ENCODE measurements around the gene AUH. TPM values are rescaled to one million over a fixed set of nuclear protein-coding genes. Genes with fewer than 3 reads are reported as not detected.

The AUH gene
- total RNA-seq, 1 donor = 13.4 TPM

DNA sequence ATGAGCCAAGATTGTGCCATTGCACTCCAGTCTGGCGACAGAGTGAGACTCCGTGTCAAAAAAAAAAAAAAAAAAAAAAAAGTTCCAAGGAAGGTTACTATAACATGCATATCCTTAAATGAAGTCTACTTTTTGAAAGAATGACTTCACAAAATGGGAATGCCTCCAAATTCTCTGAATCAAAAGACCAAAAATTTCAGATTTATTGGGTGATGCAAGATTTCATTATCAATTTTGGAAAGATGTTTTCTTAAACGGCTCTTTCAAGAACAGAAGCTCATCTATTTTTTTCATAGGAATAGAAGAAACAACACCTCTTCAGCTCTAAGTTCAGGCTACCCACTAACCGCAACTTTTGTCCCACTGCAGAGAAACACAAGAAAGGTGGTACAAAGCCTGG is 69.9 kb downstream of the AUH start:
- H3K4me3 ChIP-seq (ENCODE audit: low read depth, low read length) = no peak overlapping the region
- DNase-seq (ENCODE audit: low read depth) = no peak
- TF ChIP-seq, protein P1, sequence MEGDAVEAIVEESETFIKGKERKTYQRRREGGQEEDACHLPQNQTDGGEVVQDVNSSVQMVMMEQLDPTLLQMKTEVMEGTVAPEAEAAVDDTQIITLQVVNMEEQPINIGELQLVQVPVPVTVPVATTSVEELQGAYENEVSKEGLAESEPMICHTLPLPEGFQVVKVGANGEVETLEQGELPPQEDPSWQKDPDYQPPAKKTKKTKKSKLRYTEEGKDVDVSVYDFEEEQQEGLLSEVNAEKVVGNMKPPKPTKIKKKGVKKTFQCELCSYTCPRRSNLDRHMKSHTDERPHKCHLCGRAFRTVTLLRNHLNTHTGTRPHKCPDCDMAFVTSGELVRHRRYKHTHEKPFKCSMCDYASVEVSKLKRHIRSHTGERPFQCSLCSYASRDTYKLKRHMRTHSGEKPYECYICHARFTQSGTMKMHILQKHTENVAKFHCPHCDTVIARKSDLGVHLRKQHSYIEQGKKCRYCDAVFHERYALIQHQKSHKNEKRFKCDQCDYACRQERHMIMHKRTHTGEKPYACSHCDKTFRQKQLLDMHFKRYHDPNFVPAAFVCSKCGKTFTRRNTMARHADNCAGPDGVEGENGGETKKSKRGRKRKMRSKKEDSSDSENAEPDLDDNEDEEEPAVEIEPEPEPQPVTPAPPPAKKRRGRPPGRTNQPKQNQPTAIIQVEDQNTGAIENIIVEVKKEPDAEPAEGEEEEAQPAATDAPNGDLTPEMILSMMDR (IDR thresholded peaks at IDR 0.05; ENCODE audit: insufficient read depth, low read depth, low read length) = no peak

DNA sequence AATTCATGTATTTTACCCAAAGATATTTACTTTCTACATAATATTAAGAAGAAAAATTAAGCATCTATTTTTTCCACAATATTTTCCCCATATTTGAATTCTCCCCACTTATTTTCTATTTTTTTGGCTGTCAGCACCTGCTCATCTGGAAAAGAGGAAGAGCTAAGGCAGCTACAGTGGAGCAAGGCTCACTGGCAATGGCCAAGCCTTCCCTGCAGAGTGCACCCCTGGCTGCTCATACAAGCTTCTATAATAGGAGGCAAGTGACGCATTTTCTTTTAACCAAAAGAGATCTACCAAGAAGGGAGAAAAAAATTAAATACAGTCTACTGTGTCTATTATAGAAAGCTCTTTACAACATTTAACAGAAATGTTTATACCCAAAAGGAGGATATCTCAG is 72.5 kb downstream of the AUH start:
- DNase-seq (ENCODE audit: low read depth) = no peak
- no peak overlapping the region for H3K4me3 ChIP-seq (ENCODE audit: low read depth, low read length)
- TF ChIP-seq, protein P1 (IDR thresholded peaks at IDR 0.05; ENCODE audit: insufficient read depth, low read depth, low read length) = no peak

DNA sequence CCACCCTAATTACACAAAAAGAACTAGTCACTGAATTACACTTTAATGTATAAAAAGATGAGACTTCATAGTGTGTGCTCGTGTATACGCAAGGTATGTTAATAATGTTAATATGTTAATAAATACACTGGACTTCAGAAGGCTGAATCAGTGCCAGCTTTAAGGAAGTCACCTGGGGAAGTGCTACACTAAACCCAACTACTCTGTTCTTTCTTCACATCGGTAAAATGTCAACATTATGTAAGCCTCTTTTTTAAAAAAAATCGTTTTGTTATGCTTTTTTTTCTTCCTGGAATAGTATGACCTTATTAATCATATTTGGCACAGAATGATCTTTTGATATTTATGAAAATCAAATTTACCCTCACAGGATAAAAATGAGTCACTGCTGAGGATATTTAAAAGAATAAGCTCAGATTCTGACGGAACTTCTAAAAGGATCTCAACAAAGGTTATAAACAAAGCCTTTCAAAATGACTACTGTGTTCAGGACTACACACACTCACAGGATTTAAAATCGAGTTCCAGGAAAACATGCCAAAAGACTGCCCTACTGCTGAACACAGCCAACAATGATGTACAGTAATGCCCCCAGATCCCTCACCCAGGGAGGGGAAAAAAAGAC is 75.9 kb downstream of the AUH start:
- TF ChIP-seq, protein P1 (IDR thresholded peaks at IDR 0.05; ENCODE audit: insufficient read depth, low read depth, low read length) = no peak
- no peak for DNase-seq (ENCODE audit: low read depth)
- no peak overlapping the region for H3K4me3 ChIP-seq (ENCODE audit: low read depth, low read length)

DNA sequence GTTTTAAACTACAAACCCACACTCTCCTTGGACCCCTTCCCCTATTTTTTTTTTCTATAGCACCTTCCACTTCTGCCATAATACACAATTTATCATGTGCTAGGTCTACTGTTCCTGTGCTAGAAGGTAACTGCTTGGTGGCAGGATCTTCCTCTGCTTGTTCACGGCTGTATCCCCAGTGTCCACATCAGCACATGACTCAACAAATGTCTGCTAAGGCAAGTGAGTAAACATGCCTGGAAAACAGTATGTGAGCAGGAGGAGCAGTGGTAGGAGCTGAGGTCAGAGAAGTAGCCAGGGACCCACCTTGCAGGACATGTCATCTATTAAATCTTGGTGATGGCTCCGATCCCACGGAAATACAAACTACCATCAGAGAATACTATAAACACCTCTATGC is 79.4 kb downstream of the AUH start:
- DNase-seq (ENCODE audit: low read depth) = peak; percentile 41
- TF ChIP-seq, protein P1 (IDR thresholded peaks at IDR 0.05; ENCODE audit: insufficient read depth, low read depth, low read length) = no peak
- no peak overlapping the region for H3K4me3 ChIP-seq (ENCODE audit: low read depth, low read length)

DNA sequence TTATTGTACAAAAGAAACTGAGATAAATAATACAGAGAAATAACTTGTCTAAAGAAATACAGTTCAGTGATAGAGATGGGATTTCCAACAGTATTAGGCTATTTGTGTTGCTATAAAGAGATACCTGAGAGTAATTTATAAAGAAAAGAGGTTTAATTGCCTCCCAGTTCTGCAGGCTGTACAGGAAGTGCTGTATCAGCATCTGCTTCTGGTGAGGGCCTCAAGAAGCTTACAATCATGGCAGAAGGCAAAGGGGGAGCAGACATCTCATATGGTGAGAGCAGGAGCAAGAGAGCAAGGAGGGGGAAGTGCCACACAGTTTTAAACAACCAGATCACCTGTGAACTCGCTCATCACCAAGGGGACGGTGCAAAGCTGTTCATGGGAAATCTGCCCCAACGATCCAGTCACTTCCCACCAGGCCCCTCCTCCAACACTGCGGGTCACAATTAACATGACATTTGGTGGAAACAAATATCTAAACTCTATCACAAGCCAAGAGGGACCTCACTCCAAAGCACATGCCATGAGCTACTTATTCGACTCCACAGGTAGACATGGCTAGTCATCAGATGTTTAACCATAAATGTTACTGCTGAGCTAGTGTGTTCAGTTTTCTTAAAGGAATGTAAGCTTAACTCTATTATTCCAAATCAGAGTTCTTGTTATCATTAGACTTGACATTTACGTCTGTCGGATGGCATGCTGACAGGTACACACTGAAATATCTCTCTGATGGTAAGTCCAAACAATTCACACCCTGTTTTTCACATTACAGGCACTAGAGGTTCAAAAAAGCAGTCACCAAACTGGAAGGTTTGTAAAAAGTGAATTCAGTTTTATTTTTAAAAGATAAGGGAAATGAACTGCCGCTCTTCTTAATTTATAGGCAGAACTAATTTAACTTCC is 82.2 kb downstream of the AUH start:
- DNase-seq (ENCODE audit: low read depth) = no peak
- H3K4me3 ChIP-seq (ENCODE audit: low read depth, low read length) = no peak overlapping the region
- TF ChIP-seq, protein P1 (IDR thresholded peaks at IDR 0.05; ENCODE audit: insufficient read depth, low read depth, low read length) = no peak

DNA sequence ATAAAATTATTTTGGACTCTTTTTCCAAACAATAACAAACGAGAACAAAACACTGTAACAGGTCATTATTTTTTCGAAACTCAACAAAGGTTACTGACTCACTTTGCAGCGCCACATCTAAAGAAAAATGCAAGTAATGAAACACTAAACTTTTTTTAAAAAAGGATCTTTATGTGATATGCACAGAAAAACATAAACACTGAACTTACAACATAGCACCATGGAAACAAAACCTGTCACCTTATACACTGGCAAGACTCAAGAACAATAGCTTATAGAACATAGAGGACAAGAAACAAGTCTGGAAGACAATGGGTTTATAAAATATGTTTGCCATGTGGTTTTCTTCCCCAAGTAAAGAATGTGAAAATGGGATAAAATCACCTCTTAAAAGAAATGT is 85.2 kb downstream of the AUH start:
- TF ChIP-seq, protein P1 (IDR thresholded peaks at IDR 0.05; ENCODE audit: insufficient read depth, low read depth, low read length) = no peak
- no peak overlapping the region for H3K4me3 ChIP-seq (ENCODE audit: low read depth, low read length)
- no peak for DNase-seq (ENCODE audit: low read depth)
